Measurements from ENCODE around the gene KCTD1. TPM values are rescaled to one million over a fixed set of nuclear protein-coding genes. Genes with fewer than 3 reads are reported as not detected.
A peak's percentile ranks its signal among the peaks of the same experiment; 100 is the strongest.

Gene KCTD1
- total RNA-seq, 1 experiment from 2014 or later: 4.9 TPM

- H3K9me3 ChIP-seq (ENCODE audit: low read length): no peaks in the 10 kb centered on the region
- DNase-seq: no peak
- H3K27ac ChIP-seq (ENCODE audit: low read length): no peak overlapping the region
- H4K20me1 ChIP-seq (ENCODE audit: insufficient read depth, low read depth, low read length): no peaks in the 10 kb centered on the region
- H3K4me2 ChIP-seq (ENCODE audit: low read depth, low read length, poor library complexity, severe bottlenecking): no peak overlapping the region
- no peaks in the 10 kb centered on the region for H3K79me2 ChIP-seq (ENCODE audit: low read length)
- H3K36me3 ChIP-seq (ENCODE audit: insufficient read depth, low read length): no peaks in the 10 kb centered on the region
- H3K4me1 ChIP-seq (ENCODE audit: low read length): peaks cover 8% of the 10 kb centered on the region
- H3K27me3 ChIP-seq (ENCODE audit: low read length): no peaks in the 10 kb centered on the region
- H2AFZ ChIP-seq (ENCODE audit: low read length): no peak overlapping the region
- no peak overlapping the region for H3K9ac ChIP-seq (ENCODE audit: low read length)
- no peaks in the 10 kb centered on the region for H3K9me2 ChIP-seq (replicated peaks; ENCODE audit: insufficient read depth, low read length)
- no peak overlapping the region for H3K4me3 ChIP-seq (ENCODE audit: low read length)
Measured at GRCh38 chr18:26476697-26477096, 71.7 kb downstream of the KCTD1 start.

- DNase-seq: no peak
- no peaks in the 10 kb centered on the region for H3K9me3 ChIP-seq (ENCODE audit: low read length)
Measured at GRCh38 chr18:26474542-26474941, 73.8 kb downstream of the KCTD1 start.

GRCh38 chr18:26473672-26474071, 74.7 kb downstream of the KCTD1 start:
- Histone ChIP-seq H3K4me2 (ENCODE audit: low read depth, low read length, poor library complexity, severe bottlenecking) (no peak overlapping the region), H3K36me3 (ENCODE audit: insufficient read depth, low read length) (no peaks in the 10 kb centered on the region), H3K9ac (ENCODE audit: low read length) (no peak overlapping the region), H3K9me2 (replicated peaks; ENCODE audit: insufficient read depth, low read length) (no peaks in the 10 kb centered on the region), H2AFZ (ENCODE audit: low read length) (no peak overlapping the region), H3K27me3 (ENCODE audit: low read length) (no peaks in the 10 kb centered on the region), H3K4me1 (ENCODE audit: low read length) (peaks cover 20% of the 10 kb centered on the region), H3K27ac (ENCODE audit: low read length) (no peak overlapping the region), H3K9me3 (ENCODE audit: low read length) (no peaks in the 10 kb centered on the region), H4K20me1 (ENCODE audit: insufficient read depth, low read depth, low read length) (no peaks in the 10 kb centered on the region), H3K4me3 (ENCODE audit: low read length) (no peak overlapping the region), H3K79me2 (ENCODE audit: low read length) (no peaks in the 10 kb centered on the region)
- DNase-seq: no peak

More at GRCh38 chr18:26474542-26474941, 73.8 kb downstream of the KCTD1 start:
- Histone ChIP-seq H3K79me2 (ENCODE audit: low read length) (no peaks in the 10 kb centered on the region), H3K27me3 (ENCODE audit: low read length) (no peaks in the 10 kb centered on the region), H2AFZ (ENCODE audit: low read length) (no peak overlapping the region), H3K4me3 (ENCODE audit: low read length) (no peak overlapping the region), H3K4me1 (ENCODE audit: low read length) (peaks cover 12% of the 10 kb centered on the region), H3K36me3 (ENCODE audit: insufficient read depth, low read length) (no peaks in the 10 kb centered on the region), H4K20me1 (ENCODE audit: insufficient read depth, low read depth, low read length) (no peaks in the 10 kb centered on the region), H3K27ac (ENCODE audit: low read length) (no peak overlapping the region), H3K4me2 (ENCODE audit: low read depth, low read length, poor library complexity, severe bottlenecking) (no peak overlapping the region), H3K9me2 (replicated peaks; ENCODE audit: insufficient read depth, low read length) (no peaks in the 10 kb centered on the region), H3K9ac (ENCODE audit: low read length) (no peak overlapping the region)

GRCh38 chr18:26471826-26472225, 76.5 kb downstream of the KCTD1 start:
- Histone ChIP-seq H4K20me1 (ENCODE audit: insufficient read depth, low read depth, low read length) (no peaks in the 10 kb centered on the region), H3K4me2 (ENCODE audit: low read depth, low read length, poor library complexity, severe bottlenecking) (no peak overlapping the region), H3K27me3 (ENCODE audit: low read length) (no peaks in the 10 kb centered on the region), H3K4me3 (ENCODE audit: low read length) (no peak overlapping the region), H3K4me1 (ENCODE audit: low read length) (peaks cover 20% of the 10 kb centered on the region), H3K9me3 (ENCODE audit: low read length) (no peaks in the 10 kb centered on the region), H3K27ac (ENCODE audit: low read length) (no peak overlapping the region), H3K9ac (ENCODE audit: low read length) (no peak overlapping the region), H3K9me2 (replicated peaks; ENCODE audit: insufficient read depth, low read length) (no peaks in the 10 kb centered on the region), H2AFZ (ENCODE audit: low read length) (no peak overlapping the region), H3K36me3 (ENCODE audit: insufficient read depth, low read length) (no peaks in the 10 kb centered on the region), H3K79me2 (ENCODE audit: low read length) (no peaks in the 10 kb centered on the region)
- DNase-seq: no peak

GRCh38 chr18:26471027-26471426, 77.3 kb downstream of the KCTD1 start:
- Histone ChIP-seq H3K36me3 (ENCODE audit: insufficient read depth, low read length) (no peaks in the 10 kb centered on the region), H3K4me2 (ENCODE audit: low read depth, low read length, poor library complexity, severe bottlenecking) (no peak overlapping the region), H3K27ac (ENCODE audit: low read length) (no peak overlapping the region), H2AFZ (ENCODE audit: low read length) (no peak overlapping the region), H4K20me1 (ENCODE audit: insufficient read depth, low read depth, low read length) (no peaks in the 10 kb centered on the region), H3K9me2 (replicated peaks; ENCODE audit: insufficient read depth, low read length) (no peaks in the 10 kb centered on the region), H3K9ac (ENCODE audit: low read length) (no peak overlapping the region), H3K9me3 (ENCODE audit: low read length) (no peaks in the 10 kb centered on the region), H3K4me1 (ENCODE audit: low read length) (peaks cover 20% of the 10 kb centered on the region), H3K27me3 (ENCODE audit: low read length) (no peaks in the 10 kb centered on the region), H3K4me3 (ENCODE audit: low read length) (no peak overlapping the region), H3K79me2 (ENCODE audit: low read length) (no peaks in the 10 kb centered on the region)
- DNase-seq: no peak

GRCh38 chr18:26470011-26470637, 78.2 kb downstream of the KCTD1 start:
- Histone ChIP-seq H3K9me3 (ENCODE audit: low read length) (no peaks in the 10 kb centered on the region), H3K4me3 (ENCODE audit: low read length) (peak overlapping the region; percentile 18; the same call in 1 of the 2 replicates), H3K4me2 (ENCODE audit: low read depth, low read length, poor library complexity, severe bottlenecking) (peak overlapping the region; percentile 51), H4K20me1 (ENCODE audit: insufficient read depth, low read depth, low read length) (no peaks in the 10 kb centered on the region), H3K9ac (ENCODE audit: low read length) (peak overlapping the region; percentile 39), H3K36me3 (ENCODE audit: insufficient read depth, low read length) (no peaks in the 10 kb centered on the region), H3K27ac (ENCODE audit: low read length) (no peak overlapping the region), H3K27me3 (ENCODE audit: low read length) (no peaks in the 10 kb centered on the region), H3K79me2 (ENCODE audit: low read length) (no peaks in the 10 kb centered on the region), H3K9me2 (replicated peaks; ENCODE audit: insufficient read depth, low read length) (no peaks in the 10 kb centered on the region), H3K4me1 (ENCODE audit: low read length) (peaks cover 20% of the 10 kb centered on the region), H2AFZ (ENCODE audit: low read length) (peak overlapping the region; percentile 38; the same call in 1 of the 2 replicates)
- no peak for DNase-seq

GRCh38 chr18:26468931-26469340, 79.4 kb downstream of the KCTD1 start:
- peak overlapping the region; percentile 54; the same call in 1 of the 2 replicates for H2AFZ ChIP-seq (ENCODE audit: low read length)
- H3K4me1 ChIP-seq (ENCODE audit: low read length): peaks cover 25% of the 10 kb centered on the region
- H3K9me3 ChIP-seq (ENCODE audit: low read length): no peaks in the 10 kb centered on the region
- H3K36me3 ChIP-seq (ENCODE audit: insufficient read depth, low read length): no peaks in the 10 kb centered on the region
- no peaks in the 10 kb centered on the region for H3K27me3 ChIP-seq (ENCODE audit: low read length)
- H3K4me2 ChIP-seq (ENCODE audit: low read depth, low read length, poor library complexity, severe bottlenecking): peak overlapping the region; percentile 51
- no peaks in the 10 kb centered on the region for H4K20me1 ChIP-seq (ENCODE audit: insufficient read depth, low read depth, low read length)
- H3K79me2 ChIP-seq (ENCODE audit: low read length): no peaks in the 10 kb centered on the region
- peak; percentile 78 for DNase-seq
- no peak overlapping the region for H3K4me3 ChIP-seq (ENCODE audit: low read length)
- peak overlapping the region; percentile 4; the same call in 1 of the 2 replicates for H3K9ac ChIP-seq (ENCODE audit: low read length)
- no peaks in the 10 kb centered on the region for H3K9me2 ChIP-seq (replicated peaks; ENCODE audit: insufficient read depth, low read length)
- H3K27ac ChIP-seq (ENCODE audit: low read length): no peak overlapping the region

- H4K20me1 ChIP-seq (ENCODE audit: insufficient read depth, low read depth, low read length): no peaks in the 10 kb centered on the region
- no peaks in the 10 kb centered on the region for H3K9me3 ChIP-seq (ENCODE audit: low read length)
- no peak overlapping the region for H3K4me3 ChIP-seq (ENCODE audit: low read length)
- H2AFZ ChIP-seq (ENCODE audit: low read length): no peak overlapping the region
- H3K9me2 ChIP-seq (replicated peaks; ENCODE audit: insufficient read depth, low read length): no peaks in the 10 kb centered on the region
- H3K27me3 ChIP-seq (ENCODE audit: low read length): no peaks in the 10 kb centered on the region
- DNase-seq: peak; percentile 55
- no peaks in the 10 kb centered on the region for H3K79me2 ChIP-seq (ENCODE audit: low read length)
- no peaks in the 10 kb centered on the region for H3K36me3 ChIP-seq (ENCODE audit: insufficient read depth, low read length)
- no peak overlapping the region for H3K9ac ChIP-seq (ENCODE audit: low read length)
- H3K4me1 ChIP-seq (ENCODE audit: low read length): peaks cover 25% of the 10 kb centered on the region
- no peak overlapping the region for H3K4me2 ChIP-seq (ENCODE audit: low read depth, low read length, poor library complexity, severe bottlenecking)
- no peak overlapping the region for H3K27ac ChIP-seq (ENCODE audit: low read length)
Measured at GRCh38 chr18:26466026-26466425, 82.3 kb downstream of the KCTD1 start.
